ENCODE results near the gene TRAPPC3.
"Not testable (repeated sequence)": the region's sequence is repeated elsewhere in the genome, so short reads cannot be mapped to it uniquely, and the experiment has no call there.

Gene TRAPPC3

DNA sequence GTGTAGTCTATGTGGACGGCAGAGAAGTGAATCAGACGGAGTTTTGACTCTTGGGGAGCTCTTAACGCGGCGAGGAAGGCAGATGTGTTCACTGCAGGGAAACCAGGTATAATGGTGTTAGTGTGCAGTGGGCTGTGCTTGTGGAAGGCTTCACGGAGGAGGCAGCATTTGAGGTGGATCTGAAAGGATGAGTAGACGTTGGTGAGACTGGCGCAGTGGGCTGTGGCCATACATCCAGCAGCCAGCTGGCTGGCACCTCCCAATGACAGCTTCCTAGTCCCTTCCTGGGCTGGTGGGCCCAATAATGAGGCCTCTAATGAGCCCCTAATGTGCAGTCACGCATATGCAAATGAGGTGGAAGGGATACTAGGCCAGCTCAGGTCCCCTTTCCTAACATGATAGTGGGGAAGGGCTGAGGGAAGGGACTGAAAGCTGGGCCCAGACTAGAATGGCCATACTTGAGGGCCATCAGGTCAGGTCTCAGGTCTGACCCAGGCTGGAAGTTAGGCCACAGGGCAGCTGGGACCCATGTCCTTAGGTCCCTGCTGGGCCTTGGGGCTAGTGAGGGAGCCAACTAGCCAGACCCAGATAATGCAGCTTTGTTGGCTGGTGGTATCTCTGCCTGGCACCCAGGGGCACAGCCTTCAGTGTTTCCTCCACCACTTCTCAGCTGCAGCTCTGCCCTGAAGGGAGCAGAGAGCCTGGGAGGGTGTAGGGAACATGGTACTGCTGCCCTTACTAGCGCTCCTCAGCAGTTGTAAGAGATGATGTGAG, 10.5 kb upstream of the TRAPPC3 start:
- no peak overlapping the region for H3K18ac ChIP-seq (ENCODE audit: low read length)
- DNase-seq, result no peak
- no peak overlapping the region for H3K9ac ChIP-seq (ENCODE audit: low read length)
- H3K79me1 ChIP-seq (ENCODE audit: low read length), result peaks cover 49% of the 10 kb centered on the region
- H3K4me2 ChIP-seq (ENCODE audit: low read length), result no peak overlapping the region
- H2AK5ac ChIP-seq (ENCODE audit: low read length), result no peak overlapping the region
- H3K27me3 ChIP-seq (ENCODE audit: insufficient read depth, low read length, poor library complexity), result no peaks in the 10 kb centered on the region
- H4K5ac ChIP-seq (ENCODE audit: low read length), result no peak overlapping the region
- no peak overlapping the region for H3K4ac ChIP-seq (ENCODE audit: low read depth, low read length)
- no peak overlapping the region for H2BK5ac ChIP-seq (ENCODE audit: low read length)
- no peak overlapping the region for H2BK15ac ChIP-seq (replicated peaks; ENCODE audit: low read depth)
- no peak overlapping the region for H4K8ac ChIP-seq (ENCODE audit: low read depth, low read length)
- H3K4me3 ChIP-seq (ENCODE audit: low read length), result no peak overlapping the region
- peak overlapping the region; percentile 66 for H3K23ac ChIP-seq (ENCODE audit: low read length)
- no peak overlapping the region for H3K27ac ChIP-seq (ENCODE audit: low read depth, low read length)
- peak overlapping the region; percentile 60 for H3K56ac ChIP-seq (ENCODE audit: low read length)
- WGBS (ENCODE audit: extremely low coverage, insufficient coverage, low lambda C conversion rate), result no CpG with 5 or more reads among the region's 10 CpGs
- peaks cover 61% of the 10 kb centered on the region for H3K79me2 ChIP-seq (ENCODE audit: control insufficient read depth, insufficient read depth, low read length)
- H3K36me3 ChIP-seq (ENCODE audit: control insufficient read depth, insufficient read depth, low read length), result peaks cover 2% of the 10 kb centered on the region
- H2BK120ac ChIP-seq (ENCODE audit: low read depth, low read length), result no peak overlapping the region
- H3K4me1 ChIP-seq (ENCODE audit: control insufficient read depth, low read depth, low read length), result peaks cover 27% of the 10 kb centered on the region

DNA sequence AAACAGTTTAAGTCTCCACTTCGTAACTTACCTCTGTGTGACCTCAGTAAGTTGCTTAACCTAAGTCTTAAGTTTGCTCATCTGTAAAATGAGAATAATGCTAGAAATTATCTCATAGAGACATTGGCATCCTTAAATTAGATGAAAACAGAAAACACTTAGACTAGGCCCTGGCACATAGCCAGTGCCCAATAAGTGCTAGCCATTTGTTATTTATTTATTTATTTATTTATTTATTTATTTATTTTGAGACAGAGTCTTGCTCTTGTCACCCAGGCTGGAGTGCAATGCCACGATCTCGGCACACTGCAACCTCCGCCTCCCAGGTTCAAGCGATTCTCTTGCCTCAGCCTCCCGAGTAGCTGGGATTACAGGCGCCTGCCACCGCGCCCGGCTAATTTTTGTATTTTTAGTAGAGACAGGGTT, 9.6 kb upstream of the TRAPPC3 start:
- H3K4me3 ChIP-seq (ENCODE audit: low read length); H2AK5ac ChIP-seq (ENCODE audit: low read length); H3K56ac ChIP-seq (ENCODE audit: low read length); H2BK15ac ChIP-seq (replicated peaks; ENCODE audit: low read depth); H3K27me3 ChIP-seq (ENCODE audit: insufficient read depth, low read length, poor library complexity); H3K36me3 ChIP-seq (ENCODE audit: control insufficient read depth, insufficient read depth, low read length); H3K4ac ChIP-seq (ENCODE audit: low read depth, low read length); H3K23ac ChIP-seq (ENCODE audit: low read length); H4K5ac ChIP-seq (ENCODE audit: low read length); H3K9ac ChIP-seq (ENCODE audit: low read length); H2BK120ac ChIP-seq (ENCODE audit: low read depth, low read length); DNase-seq; H3K18ac ChIP-seq (ENCODE audit: low read length); H3K4me2 ChIP-seq (ENCODE audit: low read length); H2BK5ac ChIP-seq (ENCODE audit: low read length); H3K27ac ChIP-seq (ENCODE audit: low read depth, low read length); H4K8ac ChIP-seq (ENCODE audit: low read depth, low read length): not testable (repeated sequence)
- peaks cover 27% of the 10 kb centered on the region for H3K4me1 ChIP-seq (ENCODE audit: control insufficient read depth, low read depth, low read length)
- peaks cover 41% of the 10 kb centered on the region for H3K79me1 ChIP-seq (ENCODE audit: low read length)
- peaks cover 56% of the 10 kb centered on the region for H3K79me2 ChIP-seq (ENCODE audit: control insufficient read depth, insufficient read depth, low read length)
- no CpG with 5 or more reads among the region's 10 CpGs for WGBS (ENCODE audit: extremely low coverage, insufficient coverage, low lambda C conversion rate)

DNA sequence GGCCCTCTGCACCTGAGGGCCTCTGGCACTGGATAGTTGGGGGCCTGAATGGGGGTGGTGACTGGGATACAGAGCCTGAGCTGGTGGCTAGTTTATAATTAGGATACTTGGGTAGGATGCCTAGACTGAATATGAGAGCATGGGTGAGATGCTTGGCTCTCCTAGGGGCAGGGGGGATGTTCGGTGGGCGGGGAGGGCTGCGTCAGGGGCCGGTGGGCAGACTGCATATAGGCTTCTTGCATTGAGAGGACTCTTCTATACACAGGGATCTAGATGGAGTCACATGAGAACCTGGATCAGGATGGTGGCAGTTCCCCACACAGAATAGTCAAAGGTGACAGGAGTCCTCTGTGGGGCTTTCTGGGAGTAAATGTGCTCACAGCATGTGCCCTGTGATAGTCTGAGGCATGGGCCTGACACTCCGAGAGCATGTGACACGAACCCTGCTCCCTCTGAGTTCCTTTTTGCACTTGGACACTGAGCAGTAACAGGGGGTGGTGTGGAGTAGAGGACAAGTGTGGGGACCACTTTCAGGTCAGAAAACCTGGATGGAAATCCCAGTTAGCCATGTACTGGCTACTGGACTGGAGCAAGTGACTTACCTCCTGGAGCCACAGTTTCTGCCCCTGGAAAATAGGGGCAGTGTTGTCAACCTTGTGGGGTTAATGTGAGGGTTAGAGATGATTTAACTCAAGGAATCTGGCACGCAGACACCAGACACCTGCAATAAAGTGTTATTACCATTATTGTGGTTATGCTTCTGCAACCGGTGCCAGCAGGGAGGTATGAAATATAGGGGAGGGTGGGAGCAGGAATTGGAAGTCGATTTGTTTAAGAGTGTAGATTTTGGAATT, 8.9 kb upstream of the TRAPPC3 start:
- WGBS (ENCODE audit: extremely low coverage, insufficient coverage, low lambda C conversion rate), result no CpG with 5 or more reads among the region's 9 CpGs
- Histone ChIP-seq H3K4ac (ENCODE audit: low read depth, low read length) (no peak overlapping the region), H4K8ac (ENCODE audit: low read depth, low read length) (no peak overlapping the region), H3K56ac (ENCODE audit: low read length) (peak overlapping the region; percentile 86), H3K27me3 (ENCODE audit: insufficient read depth, low read length, poor library complexity) (no peaks in the 10 kb centered on the region), H3K79me2 (ENCODE audit: control insufficient read depth, insufficient read depth, low read length) (peaks cover 53% of the 10 kb centered on the region), H3K4me2 (ENCODE audit: low read length) (peak overlapping the region; percentile 82), H3K36me3 (ENCODE audit: control insufficient read depth, insufficient read depth, low read length) (peaks cover 2% of the 10 kb centered on the region), H2BK5ac (ENCODE audit: low read length) (no peak overlapping the region), H3K9ac (ENCODE audit: low read length) (peak overlapping the region; percentile 92), H3K4me1 (ENCODE audit: control insufficient read depth, low read depth, low read length) (peaks cover 27% of the 10 kb centered on the region), H3K27ac (ENCODE audit: low read depth, low read length) (no peak overlapping the region), H3K18ac (ENCODE audit: low read length) (no peak overlapping the region), H4K5ac (ENCODE audit: low read length) (no peak overlapping the region), H3K4me3 (ENCODE audit: low read length) (no peak overlapping the region), H2BK120ac (ENCODE audit: low read depth, low read length) (no peak overlapping the region), H3K23ac (ENCODE audit: low read length) (no peak overlapping the region), H2BK15ac (replicated peaks; ENCODE audit: low read depth) (no peak overlapping the region), H2AK5ac (ENCODE audit: low read length) (no peak overlapping the region), H3K79me1 (ENCODE audit: low read length) (peaks cover 39% of the 10 kb centered on the region)
- no peak for DNase-seq

DNA sequence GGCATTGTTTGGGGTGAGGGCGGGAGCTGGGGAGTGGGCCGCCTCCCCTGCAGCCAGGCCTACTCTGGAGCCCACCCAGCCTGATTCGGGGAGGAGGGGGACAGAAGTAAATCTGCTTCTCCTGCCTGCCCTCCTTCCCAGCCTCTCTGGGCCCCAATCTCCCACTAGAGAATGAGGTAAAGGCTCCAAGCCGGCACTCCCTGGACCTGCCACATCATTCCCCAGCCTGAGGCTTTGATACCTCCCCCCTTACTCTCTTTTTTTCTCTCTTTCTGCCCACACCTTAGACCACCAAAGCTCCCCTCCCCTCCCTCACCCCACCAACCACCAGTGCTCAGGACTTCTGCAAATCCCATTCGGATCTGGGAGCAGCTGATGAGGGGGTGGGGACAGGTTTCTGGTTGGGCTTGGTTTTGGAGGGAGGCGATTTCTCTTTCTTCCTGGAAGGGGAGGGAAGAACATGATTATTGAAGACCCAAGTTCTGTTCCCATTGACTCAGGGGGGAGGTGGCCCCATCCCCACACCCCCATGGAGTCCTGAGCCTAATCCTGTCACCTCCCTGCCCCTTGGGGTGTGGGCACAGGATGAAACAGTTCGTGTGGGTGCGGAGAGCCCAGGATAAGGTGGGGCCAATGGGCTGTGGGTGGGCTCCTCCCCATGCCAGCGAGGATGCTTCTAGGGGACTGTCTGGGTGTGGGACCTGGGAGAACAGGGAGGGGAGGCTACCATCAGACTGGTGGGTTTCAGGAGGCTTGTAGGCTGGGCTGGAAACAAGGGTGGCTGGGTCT, 8.0 kb upstream of the TRAPPC3 start:
- Histone ChIP-seq H3K27ac (ENCODE audit: low read depth, low read length) (peak overlapping the region; percentile 89), H3K4me2 (ENCODE audit: low read length) (peak overlapping the region; percentile 82), H2BK15ac (replicated peaks; ENCODE audit: low read depth) (no peak overlapping the region), H3K27me3 (ENCODE audit: insufficient read depth, low read length, poor library complexity) (no peaks in the 10 kb centered on the region), H2AK5ac (ENCODE audit: low read length) (peak overlapping the region; percentile 66), H3K79me2 (ENCODE audit: control insufficient read depth, insufficient read depth, low read length) (peaks cover 48% of the 10 kb centered on the region), H3K36me3 (ENCODE audit: control insufficient read depth, insufficient read depth, low read length) (peaks cover 2% of the 10 kb centered on the region), H3K4me3 (ENCODE audit: low read length) (peak overlapping the region; percentile 36), H3K4me1 (ENCODE audit: control insufficient read depth, low read depth, low read length) (peaks cover 27% of the 10 kb centered on the region), H4K5ac (ENCODE audit: low read length) (no peak overlapping the region), H3K18ac (ENCODE audit: low read length) (peak overlapping the region; percentile 30), H3K23ac (ENCODE audit: low read length) (no peak overlapping the region), H3K79me1 (ENCODE audit: low read length) (peaks cover 33% of the 10 kb centered on the region), H3K4ac (ENCODE audit: low read depth, low read length) (peak overlapping the region; percentile 84), H3K9ac (ENCODE audit: low read length) (peak overlapping the region; percentile 92), H2BK5ac (ENCODE audit: low read length) (peak overlapping the region; percentile 1), H4K8ac (ENCODE audit: low read depth, low read length) (no peak overlapping the region), H3K56ac (ENCODE audit: low read length) (peak overlapping the region; percentile 86), H2BK120ac (ENCODE audit: low read depth, low read length) (no peak overlapping the region)
- DNase-seq, result peak; percentile 66
- no CpG with 5 or more reads among the region's 9 CpGs for WGBS (ENCODE audit: extremely low coverage, insufficient coverage, low lambda C conversion rate)

DNA sequence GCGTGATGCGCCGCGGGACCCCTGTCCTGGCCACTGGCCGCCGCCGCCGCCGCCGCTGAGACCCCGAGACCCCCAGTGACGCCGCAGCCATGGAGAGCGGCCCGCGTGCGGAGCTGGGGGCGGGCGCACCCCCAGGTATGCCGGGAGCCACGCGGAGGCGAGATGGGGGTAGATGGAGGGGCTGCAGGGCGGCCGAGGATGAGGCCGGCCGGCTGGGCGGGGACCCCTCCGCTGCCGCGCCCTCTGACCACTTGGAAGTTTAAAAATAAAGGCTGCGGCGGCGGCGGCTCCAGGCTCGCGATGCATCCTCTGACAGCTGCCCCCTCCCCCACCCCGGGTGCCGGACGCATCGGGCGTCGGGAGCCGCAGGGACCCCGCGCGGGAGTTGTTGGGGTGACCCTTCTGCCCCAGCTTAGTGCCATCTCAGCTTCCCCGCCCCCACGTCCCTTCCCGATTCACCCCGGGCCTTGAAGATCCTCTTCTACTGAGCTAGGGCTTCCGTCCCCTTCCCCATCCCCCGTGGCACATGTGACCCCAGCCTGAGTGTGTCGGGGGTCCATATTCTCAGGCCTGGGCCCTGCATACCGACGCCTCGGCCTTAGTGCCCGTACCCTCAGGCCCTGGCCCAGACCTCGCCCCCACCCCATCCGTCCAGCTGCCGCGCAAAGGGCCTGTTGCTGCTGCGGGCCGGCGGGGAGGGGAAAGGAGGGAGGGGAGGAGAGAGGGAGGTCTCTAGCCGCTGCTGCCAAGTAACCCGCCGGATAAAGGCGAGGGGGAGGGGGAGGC, 7.2 kb upstream of the TRAPPC3 start:
- Histone ChIP-seq H2BK15ac (replicated peaks; ENCODE audit: low read depth) (no peak overlapping the region), H3K27me3 (ENCODE audit: insufficient read depth, low read length, poor library complexity) (no peaks in the 10 kb centered on the region), H4K8ac (ENCODE audit: low read depth, low read length) (no peak overlapping the region), H3K4me2 (ENCODE audit: low read length) (peak overlapping the region; percentile 45), H3K18ac (ENCODE audit: low read length) (peak overlapping the region; percentile 89), H3K79me2 (ENCODE audit: control insufficient read depth, insufficient read depth, low read length) (peaks cover 40% of the 10 kb centered on the region), H3K79me1 (ENCODE audit: low read length) (peaks cover 25% of the 10 kb centered on the region), H3K9ac (ENCODE audit: low read length) (peak overlapping the region; percentile 92), H3K36me3 (ENCODE audit: control insufficient read depth, insufficient read depth, low read length) (peaks cover 2% of the 10 kb centered on the region), H4K5ac (ENCODE audit: low read length) (no peak overlapping the region), H3K4ac (ENCODE audit: low read depth, low read length) (peak overlapping the region; percentile 99), H2BK5ac (ENCODE audit: low read length) (peak overlapping the region; percentile 24), H3K4me3 (ENCODE audit: low read length) (peak overlapping the region; percentile 62), H3K27ac (ENCODE audit: low read depth, low read length) (peak overlapping the region; percentile 89), H3K56ac (ENCODE audit: low read length) (peak overlapping the region; percentile 86), H3K4me1 (ENCODE audit: control insufficient read depth, low read depth, low read length) (peaks cover 22% of the 10 kb centered on the region), H2AK5ac (ENCODE audit: low read length) (no peak overlapping the region), H2BK120ac (ENCODE audit: low read depth, low read length) (peak overlapping the region; percentile 47), H3K23ac (ENCODE audit: low read length) (no peak overlapping the region)
- no CpG with 5 or more reads among the region's 69 CpGs for WGBS (ENCODE audit: extremely low coverage, insufficient coverage, low lambda C conversion rate)
- peak; percentile 95 for DNase-seq

Data from mesendoderm (in vitro differentiated cells).